22Rv1 (cell line): Measurements from ENCODE around the gene ZBTB7C.

Source experiments
- H3K27ac ChIP-seq: fragments of 450-650 bp; 2 replicates; pipeline ENCODE4 v1.5.1; 2017
- CTCF ChIP-seq: fragments of 450-650 bp; IDR thresholded peaks from 2 replicates; pipeline ENCODE4 v1.5.1; 2017; ENCODE audit warnings: mild to moderate bottlenecking
- ZFX ChIP-seq: fragments of 450-650 bp; IDR thresholded peaks from 2 replicates; pipeline ENCODE4 v1.6.1; 2017; ENCODE audit warnings: antibody characterized with exemption, borderline replicate concordance

Gene ZBTB7C

GRCh38 chr18:48190994-48191393 lies 218.2 kb downstream of the ZBTB7C start:
- TF ChIP-seq CTCF (no peak), ZFX (no peak)
- H3K27ac ChIP-seq = no peak overlapping the region

- TF ChIP-seq CTCF = no peak
- no peak for TF ChIP-seq ZFX
- no peak overlapping the region for H3K27ac ChIP-seq
Observed at GRCh38 chr18:48188609-48189008, 220.6 kb downstream of the ZBTB7C start.

GRCh38 chr18:48186861-48187260 lies 222.3 kb downstream of the ZBTB7C start:
- no peak for TF ChIP-seq ZFX
- TF ChIP-seq CTCF = no peak
- no peak overlapping the region for H3K27ac ChIP-seq

GRCh38 chr18:48186131-48186766 lies 222.9 kb downstream of the ZBTB7C start:
- no peak overlapping the region for H3K27ac ChIP-seq
- TF ChIP-seq CTCF = no peak
- TF ChIP-seq ZFX = no peak

- TF ChIP-seq ZFX = no peak
- no peak for TF ChIP-seq CTCF
- H3K27ac ChIP-seq = no peak overlapping the region
Observed at GRCh38 chr18:48184118-48184517, 225.1 kb downstream of the ZBTB7C start.

- TF ChIP-seq ZFX (no peak), CTCF (no peak)
- H3K27ac ChIP-seq = no peak overlapping the region
Observed at GRCh38 chr18:48183613-48184012, 225.6 kb downstream of the ZBTB7C start.

- TF ChIP-seq ZFX (no peak), CTCF (no peak)
- H3K27ac ChIP-seq = no peak overlapping the region
Observed at GRCh38 chr18:48182779-48183178, 226.4 kb downstream of the ZBTB7C start.
